ENCODE results near the gene INO80C. TPM values are rescaled to one million over a fixed set of nuclear protein-coding genes. Genes with fewer than 3 reads are reported as not detected.

INO80C gene
- total RNA-seq, 1 experiment from 2014 or later = 51.1 TPM

- Mint-ChIP-seq H3K9me3 (no peaks in the 10 kb centered on the region), H3K4me3 (no peak overlapping the region)
- H2AK5ac ChIP-seq (ENCODE audit: insufficient read length, low read length) = no peak overlapping the region
Observed at GRCh38 chr18:35451032-35451431, 46.7 kb downstream of the INO80C start.

More at GRCh38 chr18:35451032-35451431, 46.7 kb downstream of the INO80C start:
- no peaks in the 10 kb centered on the region for H4K20me1 ChIP-seq (ENCODE audit: control insufficient read depth, insufficient read depth, insufficient read length)
- H3K79me1 ChIP-seq (ENCODE audit: insufficient read depth, low read depth, low read length, poor library complexity, severe bottlenecking) = no peaks in the 10 kb centered on the region
- no peak overlapping the region for H3K56ac ChIP-seq (ENCODE audit: insufficient read length, low read depth, low read length)
- H2AFZ ChIP-seq (ENCODE audit: low read length) = no peak overlapping the region
- H3K4ac ChIP-seq (ENCODE audit: low read depth, low read length) = no peak overlapping the region
- no peak overlapping the region for H3K23ac ChIP-seq (ENCODE audit: insufficient read length, low read depth, low read length)
- no peak overlapping the region for H2BK120ac ChIP-seq (ENCODE audit: low read depth, low read length, poor library complexity, severe bottlenecking)
- H4K5ac ChIP-seq (ENCODE audit: insufficient read length, low read depth, low read length) = no peak overlapping the region
- no peak overlapping the region for H4K8ac ChIP-seq (replicated peaks; ENCODE audit: insufficient read length, low read depth, low read length)
- TF ChIP-seq, protein P1, sequence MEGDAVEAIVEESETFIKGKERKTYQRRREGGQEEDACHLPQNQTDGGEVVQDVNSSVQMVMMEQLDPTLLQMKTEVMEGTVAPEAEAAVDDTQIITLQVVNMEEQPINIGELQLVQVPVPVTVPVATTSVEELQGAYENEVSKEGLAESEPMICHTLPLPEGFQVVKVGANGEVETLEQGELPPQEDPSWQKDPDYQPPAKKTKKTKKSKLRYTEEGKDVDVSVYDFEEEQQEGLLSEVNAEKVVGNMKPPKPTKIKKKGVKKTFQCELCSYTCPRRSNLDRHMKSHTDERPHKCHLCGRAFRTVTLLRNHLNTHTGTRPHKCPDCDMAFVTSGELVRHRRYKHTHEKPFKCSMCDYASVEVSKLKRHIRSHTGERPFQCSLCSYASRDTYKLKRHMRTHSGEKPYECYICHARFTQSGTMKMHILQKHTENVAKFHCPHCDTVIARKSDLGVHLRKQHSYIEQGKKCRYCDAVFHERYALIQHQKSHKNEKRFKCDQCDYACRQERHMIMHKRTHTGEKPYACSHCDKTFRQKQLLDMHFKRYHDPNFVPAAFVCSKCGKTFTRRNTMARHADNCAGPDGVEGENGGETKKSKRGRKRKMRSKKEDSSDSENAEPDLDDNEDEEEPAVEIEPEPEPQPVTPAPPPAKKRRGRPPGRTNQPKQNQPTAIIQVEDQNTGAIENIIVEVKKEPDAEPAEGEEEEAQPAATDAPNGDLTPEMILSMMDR (conservative IDR thresholded peaks at IDR 0.05) = no peak
- H3K14ac ChIP-seq (ENCODE audit: insufficient read depth, low read length) = no peak overlapping the region
- no peak overlapping the region for H2BK15ac ChIP-seq (ENCODE audit: low read depth, low read length)
- Mint-ChIP-seq H3K27me3 (ENCODE audit: low read depth) (no peaks in the 10 kb centered on the region), H3K27ac (no peak overlapping the region), H3K4me1 (peaks cover 0 to 4% of the 10 kb centered on the region in 2 experiments; a peak in 2 of 4 replicates), H3K36me3 (ENCODE audit: insufficient read depth in 1 of 3, low read depth in 3 of 3) (no peaks in the 10 kb centered on the region)
- no peak for DNase-seq
- H4K91ac ChIP-seq (ENCODE audit: insufficient read length, low read depth, low read length) = no peak overlapping the region
- no peak overlapping the region for H2BK12ac ChIP-seq (ENCODE audit: insufficient read length, low read depth, low read length)
- no peaks in the 10 kb centered on the region for H3K23me2 ChIP-seq (ENCODE audit: insufficient read length, low read depth, low read length, poor library complexity, severe bottlenecking)
- H3T11ph ChIP-seq (ENCODE audit: low read length) = no peak overlapping the region
- H2BK20ac ChIP-seq (ENCODE audit: low read depth, low read length, poor library complexity, severe bottlenecking) = no peak overlapping the region
- no peak overlapping the region for H3K9ac ChIP-seq (ENCODE audit: extremely low read depth, insufficient read length, low read length)
- H3K9me3 ChIP-seq (ENCODE audit: control insufficient read depth, low read depth, low read length) = no peaks in the 10 kb centered on the region
- H3K4me1 ChIP-seq (ENCODE audit: insufficient read depth, low read length) = no peaks in the 10 kb centered on the region
- no peak overlapping the region for H2BK5ac ChIP-seq (ENCODE audit: insufficient read length, low read length)
- no peaks in the 10 kb centered on the region for H3K27me3 ChIP-seq (ENCODE audit: insufficient read depth, low read length)
- H3K4me2 ChIP-seq (ENCODE audit: insufficient read depth, insufficient read length, low read length) = no peak overlapping the region
- no CpG with 5 or more reads among the region's 3 CpGs for WGBS (ENCODE audit: extremely low coverage, insufficient read length, low lambda C conversion rate)
- H3K18ac ChIP-seq (ENCODE audit: insufficient read length, low read depth, low read length) = no peak overlapping the region
- H3K79me2 ChIP-seq (ENCODE audit: insufficient read depth, low read length) = no peaks in the 10 kb centered on the region
- no peak overlapping the region for H3K27ac ChIP-seq (ENCODE audit: insufficient read length, low read depth, low read length)
